Activated CD8-positive, alpha-beta T cell treated with anti-CD3 and anti-CD28 coated beads, Interleukin-2, amount 10 ng/mL, durations not matched to agents 7 days and 5 days (primary cell): ENCODE data around the gene MAGI1. TPM values are rescaled to one million over a fixed set of nuclear protein-coding genes. Genes with fewer than 3 reads are reported as not detected.
"Not testable (repeated sequence)": the region's sequence is repeated elsewhere in the genome, so short reads cannot be mapped to it uniquely, and the experiment has no call there.

Source experiments
- ATAC-seq: fragments of 150-1000 bp; cut with Tn5 transposase; one replicate; pipeline ENCODE4 v1.10.0; 2021; ENCODE audit warnings: moderate library complexity
- CTCF ChIA-PET: fragments of 350-600 bp; sonication (Branson Sonifier 250); formaldehyde crosslinking; loops from one replicate; lab custom pipeline; 2021; ENCODE audit warnings: antibody characterized with exemption; lab: Charles Lee
- POLR2A ChIA-PET: fragments of 350-600 bp; sonication (Branson Sonifier 250); formaldehyde crosslinking; loops from one replicate; lab custom pipeline; 2021; ENCODE audit warnings: antibody characterized with exemption; lab: Charles Lee
- DNase-seq: peaks from one replicate; pipeline ENCODE4 v3.0.0-alpha.2; 2020
- H3K27ac Mint-ChIP-seq: one replicate; pipeline ENCODE4 v1.8.0; 2021; ENCODE audit warnings: mild to moderate bottlenecking, mixed read lengths
- H3K27me3 Mint-ChIP-seq: one replicate; pipeline ENCODE4 v1.8.0; 2021; ENCODE audit warnings: low read depth, mixed read lengths
- H3K36me3 Mint-ChIP-seq: one replicate; pipeline ENCODE4 v1.8.0; 2021; ENCODE audit warnings: low read depth, mixed read lengths
- H3K4me1 Mint-ChIP-seq: one replicate; pipeline ENCODE4 v1.8.0; 2021; ENCODE audit warnings: low read depth, mixed read lengths
- H3K4me3 Mint-ChIP-seq: one replicate; pipeline ENCODE4 v1.8.0; 2021; ENCODE audit warnings: mild to moderate bottlenecking, mixed read lengths
- H3K9me3 Mint-ChIP-seq: one replicate; pipeline ENCODE4 v1.8.0; 2022; ENCODE audit warnings: mixed read lengths; ENCODE audit not compliant: insufficient read depth
- total RNA-seq, 2 experiments: library from RNA; stranded (reverse); gene quantifications; one replicate each; pipeline ENCODE4 v1.2.3, GENCODE V29; 2021

Gene MAGI1
- total RNA-seq, 2 experiments from 2014 or later = not detected

DNA sequence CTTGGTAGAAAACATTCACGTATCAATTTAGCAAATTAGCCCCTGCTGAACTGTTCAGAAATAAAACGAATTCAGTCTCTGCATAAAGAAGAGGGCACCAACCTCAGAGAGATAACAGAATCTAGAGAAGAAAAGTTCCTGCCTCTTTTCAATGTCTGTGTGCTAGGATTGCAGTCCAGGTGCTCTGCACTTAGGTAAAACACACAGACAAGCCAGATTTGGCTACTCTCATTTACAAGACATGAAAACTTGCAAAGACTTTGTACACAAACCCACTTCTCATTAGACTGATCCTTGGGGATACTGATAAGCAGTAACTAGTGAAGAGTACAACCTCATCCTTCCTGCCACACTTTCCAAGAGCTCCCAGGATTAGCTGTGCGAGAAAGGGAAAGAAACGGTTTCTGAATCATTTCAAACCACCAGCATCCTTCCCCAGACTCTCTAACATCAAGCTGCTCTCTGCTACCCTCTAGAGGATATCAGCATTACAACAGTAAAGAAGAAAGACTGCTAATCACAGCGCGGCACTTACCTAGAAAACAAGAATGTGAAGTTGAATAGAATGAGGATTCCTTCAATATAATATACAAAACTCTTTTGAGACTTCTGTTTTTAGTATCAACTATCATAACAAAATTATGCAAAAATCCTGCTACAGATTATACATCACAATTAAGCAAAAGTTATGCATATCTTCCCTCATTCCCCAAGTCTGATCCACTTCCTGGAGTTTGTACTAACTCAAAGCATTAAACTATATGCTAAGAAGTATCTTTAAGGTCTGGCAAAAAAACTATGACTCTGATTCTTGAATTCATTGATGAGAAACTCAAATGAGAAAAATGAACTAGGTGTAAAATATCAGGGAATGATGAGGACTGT is 306.4 kb downstream of the MAGI1 start:
- DNase-seq (peak; percentile 19), ATAC-seq (peak; percentile 60)
- CTCF ChIA-PET = interaction anchor here (1.0 to 1.4 kb wide), 6 partner anchors 9 to 1201 kb away, joined by 3 read pairs; no protein-coding TSS in a partner anchor
- no peaks in the 10 kb centered on the region for H3K4me1 Mint-ChIP-seq
- no peak overlapping the region for H3K4me3 Mint-ChIP-seq
- H3K27ac Mint-ChIP-seq = no peak overlapping the region
- no peaks in the 10 kb centered on the region for H3K27me3 Mint-ChIP-seq
- no peaks in the 10 kb centered on the region for H3K36me3 Mint-ChIP-seq
- POLR2A ChIA-PET = no interaction called here
- H3K9me3 Mint-ChIP-seq = no peaks in the 10 kb centered on the region

DNA sequence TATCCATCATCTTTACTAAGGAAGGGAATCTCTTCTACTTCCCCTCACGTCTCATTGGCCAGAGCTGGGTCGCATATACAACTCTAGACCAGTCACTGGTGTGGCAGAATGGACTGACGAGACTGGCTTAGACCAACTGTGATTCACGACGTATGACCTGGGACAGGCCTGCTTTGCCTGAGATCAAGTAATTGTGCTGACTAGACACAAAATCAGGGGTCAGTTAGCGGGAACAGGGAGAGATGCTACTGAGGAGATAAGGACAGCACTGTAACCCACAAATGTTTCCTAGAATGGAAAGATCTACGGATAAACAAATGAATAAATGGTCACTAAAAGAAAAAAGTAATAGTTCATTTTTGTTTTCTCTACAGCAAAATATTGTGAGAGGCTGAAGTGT is 308.3 kb downstream of the MAGI1 start:
- Mint-ChIP-seq H3K4me3 (no peak overlapping the region), H3K27me3 (no peaks in the 10 kb centered on the region), H3K9me3 (no peaks in the 10 kb centered on the region), H3K36me3 (no peaks in the 10 kb centered on the region), H3K4me1 (no peaks in the 10 kb centered on the region), H3K27ac (no peak overlapping the region)
- POLR2A ChIA-PET = no interaction called here
- DNase-seq = no peak
- ATAC-seq = no peak
- CTCF ChIA-PET = no interaction called here

DNA sequence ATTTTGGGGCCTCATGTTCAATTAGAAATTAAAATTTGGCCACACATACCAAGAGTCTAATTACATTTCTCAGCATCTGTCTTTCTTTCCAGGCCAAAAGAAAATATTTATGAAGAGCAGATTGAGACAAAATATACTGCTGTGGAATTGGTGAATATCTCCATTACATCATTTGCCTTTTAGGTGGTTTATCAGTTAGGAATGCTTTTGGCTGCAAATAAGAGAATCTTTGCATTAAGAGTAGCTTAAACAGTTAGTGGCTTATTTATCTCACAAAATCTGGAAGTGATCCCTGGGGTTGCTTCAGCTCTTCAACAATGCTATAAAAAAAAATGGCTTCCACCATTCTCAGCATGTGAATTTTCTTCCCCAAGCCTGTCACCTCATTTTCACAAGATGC is 308.7 kb downstream of the MAGI1 start:
- DNase-seq (no peak), ATAC-seq (no peak)
- no peaks in the 10 kb centered on the region for H3K9me3 Mint-ChIP-seq
- H3K27me3 Mint-ChIP-seq = no peaks in the 10 kb centered on the region
- H3K36me3 Mint-ChIP-seq = no peaks in the 10 kb centered on the region
- H3K27ac Mint-ChIP-seq = no peak overlapping the region
- POLR2A ChIA-PET = no interaction called here
- H3K4me1 Mint-ChIP-seq = no peaks in the 10 kb centered on the region
- CTCF ChIA-PET = no interaction called here
- H3K4me3 Mint-ChIP-seq = no peak overlapping the region

DNA sequence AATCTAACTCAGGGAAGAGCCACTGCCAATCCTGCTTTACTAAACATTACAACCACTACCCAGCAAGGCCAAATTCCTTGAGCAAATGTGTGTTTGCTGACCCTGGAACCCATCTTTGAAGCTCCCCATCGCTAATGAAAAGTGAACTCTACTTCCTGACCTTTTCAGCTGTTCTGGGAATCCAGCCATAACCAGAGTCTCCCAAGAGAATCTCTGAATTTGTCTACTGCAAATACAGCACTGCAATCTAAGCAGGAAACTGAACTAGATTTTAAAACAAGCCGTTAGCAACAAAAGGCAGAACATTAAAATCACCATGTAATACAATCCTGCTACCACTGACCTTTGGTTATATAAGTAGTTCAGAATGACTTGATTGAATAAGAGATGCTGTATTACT is 309.2 kb downstream of the MAGI1 start:
- DNase-seq (no peak), ATAC-seq (no peak)
- Mint-ChIP-seq H3K4me3 (no peak overlapping the region), H3K27ac (no peak overlapping the region), H3K9me3 (no peaks in the 10 kb centered on the region), H3K4me1 (no peaks in the 10 kb centered on the region), H3K36me3 (no peaks in the 10 kb centered on the region), H3K27me3 (no peaks in the 10 kb centered on the region)
- CTCF ChIA-PET = no interaction called here
- POLR2A ChIA-PET = no interaction called here

DNA sequence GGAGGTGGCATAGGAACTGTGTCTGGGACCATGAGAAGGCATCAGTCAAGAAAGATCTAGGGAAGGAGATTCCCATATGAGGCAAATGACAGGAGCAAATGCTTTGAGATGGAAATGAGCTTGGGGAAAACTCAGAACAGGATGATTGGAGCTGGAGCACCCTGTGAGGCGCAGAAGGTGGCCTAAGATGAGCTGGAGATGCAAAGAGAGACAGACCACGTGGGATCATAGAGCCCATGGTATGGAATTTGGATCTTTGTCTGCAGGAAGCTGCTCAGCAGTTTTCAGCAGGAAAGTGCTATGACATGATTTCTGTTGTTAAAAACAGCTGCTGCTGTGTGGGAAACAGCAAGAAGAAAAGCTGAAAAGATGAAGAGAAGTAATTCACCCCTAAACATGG is 310.6 kb downstream of the MAGI1 start:
- ChIA-PET POLR2A (no interaction called here), CTCF (interaction anchor here (0.6 kb wide), 1 partner anchor 316 kb away, joined by 3 read pairs; no protein-coding TSS in a partner anchor)

DNA sequence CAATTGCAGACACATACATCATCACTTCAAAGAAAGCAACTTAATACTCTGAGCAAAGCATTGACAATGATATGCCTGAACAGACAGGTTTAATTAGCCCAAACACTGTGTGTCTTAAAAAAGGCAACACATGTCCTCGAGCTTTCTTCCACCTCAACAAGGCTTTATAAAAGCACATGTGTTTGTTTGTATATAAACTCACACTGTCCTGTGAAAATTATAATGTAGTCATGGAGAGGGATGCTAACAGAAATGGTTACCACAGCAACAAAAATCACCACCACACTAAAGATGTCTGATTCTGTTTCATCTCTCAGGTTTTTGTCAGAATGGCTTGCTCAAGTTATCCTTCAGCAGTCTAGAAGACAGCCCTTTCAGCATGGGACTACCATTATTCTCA is 314.7 kb downstream of the MAGI1 start:
- no peak for DNase-seq
- H3K4me3 Mint-ChIP-seq = no peak overlapping the region
- CTCF ChIA-PET = no interaction called here
- H3K4me1 Mint-ChIP-seq = no peaks in the 10 kb centered on the region
- H3K36me3 Mint-ChIP-seq = no peaks in the 10 kb centered on the region
- H3K27me3 Mint-ChIP-seq = no peaks in the 10 kb centered on the region
- H3K27ac Mint-ChIP-seq = no peak overlapping the region
- ATAC-seq = no peak
- H3K9me3 Mint-ChIP-seq = no peaks in the 10 kb centered on the region
- POLR2A ChIA-PET = no interaction called here

More for the DNA sequence above, 310.6 kb downstream of the MAGI1 start:
- Mint-ChIP-seq H3K36me3 (no peaks in the 10 kb centered on the region), H3K4me3 (no peak overlapping the region), H3K9me3 (no peaks in the 10 kb centered on the region), H3K27ac (no peak overlapping the region), H3K27me3 (no peaks in the 10 kb centered on the region), H3K4me1 (no peaks in the 10 kb centered on the region)
- ATAC-seq (no peak), DNase-seq (no peak)

DNA sequence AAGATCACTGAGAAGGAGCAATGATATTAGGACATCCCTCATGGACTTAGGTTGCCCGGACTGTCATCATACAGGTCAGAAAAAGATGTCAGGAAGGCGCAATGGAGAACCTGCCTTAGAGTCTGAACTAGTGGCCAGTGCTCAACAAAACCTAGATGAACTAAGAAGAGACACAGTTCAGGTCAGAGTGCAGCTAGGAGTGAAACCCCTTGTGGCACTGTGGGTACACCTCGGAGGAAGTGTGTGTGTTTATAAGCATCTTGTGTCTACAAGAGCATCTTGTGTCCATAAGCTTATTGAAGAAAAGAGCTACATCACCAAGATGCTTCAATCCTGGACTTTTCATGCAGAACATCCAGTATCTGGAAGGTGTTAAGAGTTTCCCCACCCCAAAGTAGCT is 315.7 kb downstream of the MAGI1 start:
- ChIA-PET CTCF (interaction anchor here (0.8 to 1.0 kb wide), 2 partner anchors 9 to 27 kb away, joined by 3 read pairs; no protein-coding TSS in a partner anchor), POLR2A (interaction anchor here (0.6 kb wide), 1 partner anchor 1096 kb away, joined by 4 read pairs; no protein-coding TSS in a partner anchor)
- Mint-ChIP-seq H3K27me3 (no peaks in the 10 kb centered on the region), H3K36me3 (no peaks in the 10 kb centered on the region), H3K27ac (no peak overlapping the region), H3K9me3 (no peaks in the 10 kb centered on the region), H3K4me1 (no peaks in the 10 kb centered on the region), H3K4me3 (no peak overlapping the region)
- DNase-seq (no peak), ATAC-seq (no peak)

DNA sequence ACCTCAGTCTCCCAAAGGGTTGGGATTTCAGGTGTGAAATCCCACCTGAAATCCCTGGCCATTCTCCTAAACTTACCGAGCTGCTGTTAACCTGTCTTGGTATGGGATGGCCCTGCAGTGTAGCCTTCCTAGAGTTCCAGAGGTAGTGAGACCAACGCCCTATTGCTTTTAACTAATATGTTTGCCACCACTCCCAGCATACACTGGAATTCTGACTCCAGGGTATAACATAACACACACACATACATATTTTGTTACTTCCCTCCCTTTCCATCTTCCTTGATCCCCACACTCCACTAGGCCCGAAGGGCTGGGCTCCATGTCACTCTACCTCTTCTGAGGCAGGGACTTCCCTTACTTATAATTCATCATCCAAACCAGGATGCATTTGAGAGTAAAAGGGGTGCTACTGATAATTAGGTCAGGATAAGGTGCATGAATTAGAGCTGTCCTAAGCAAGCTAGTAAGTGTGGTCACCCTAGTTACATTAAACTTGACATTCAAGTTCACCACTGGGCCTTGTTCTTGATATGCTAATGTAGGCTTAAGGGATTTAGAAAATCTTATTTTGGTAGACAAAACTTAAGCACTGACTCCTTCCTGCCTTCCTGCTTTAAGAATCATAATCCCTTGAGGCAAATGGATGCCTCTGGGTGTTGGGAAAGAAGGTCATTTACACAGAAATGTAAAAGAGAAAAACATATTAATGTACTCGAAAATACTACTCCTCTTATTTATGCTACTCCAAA is 317.6 kb downstream of the MAGI1 start:
- no peak overlapping the region for H3K27ac Mint-ChIP-seq
- POLR2A ChIA-PET = no interaction called here
- CTCF ChIA-PET = no interaction called here
- ATAC-seq = no peak
- no peaks in the 10 kb centered on the region for H3K27me3 Mint-ChIP-seq
- no peaks in the 10 kb centered on the region for H3K36me3 Mint-ChIP-seq
- no peak for DNase-seq
- no peaks in the 10 kb centered on the region for H3K4me1 Mint-ChIP-seq
- H3K4me3 Mint-ChIP-seq = no peak overlapping the region
- H3K9me3 Mint-ChIP-seq = no peaks in the 10 kb centered on the region

DNA sequence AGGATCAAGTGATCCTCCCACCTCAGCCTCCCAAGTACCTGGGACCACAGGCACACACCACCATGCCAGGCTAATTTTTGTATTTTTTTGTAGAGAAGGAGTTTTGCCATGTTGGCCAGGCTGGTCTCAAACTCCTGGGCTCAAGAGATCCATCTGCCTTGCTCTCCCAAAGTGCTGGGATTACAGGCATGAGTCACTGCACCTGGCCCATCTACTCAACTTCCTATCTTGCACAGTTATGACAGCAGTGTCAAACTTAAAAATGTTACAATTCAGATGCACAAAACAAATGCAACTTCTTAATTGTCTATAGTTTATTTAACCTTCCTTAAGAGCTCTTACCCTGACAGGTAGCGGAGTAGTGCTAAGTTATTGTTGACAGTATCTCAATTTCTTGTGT is 319.1 kb downstream of the MAGI1 start:
- H3K9me3 Mint-ChIP-seq, H3K36me3 Mint-ChIP-seq, H3K27me3 Mint-ChIP-seq, DNase-seq, CTCF ChIA-PET, H3K4me3 Mint-ChIP-seq, ATAC-seq, H3K4me1 Mint-ChIP-seq, H3K27ac Mint-ChIP-seq, POLR2A ChIA-PET: not testable (repeated sequence)

DNA sequence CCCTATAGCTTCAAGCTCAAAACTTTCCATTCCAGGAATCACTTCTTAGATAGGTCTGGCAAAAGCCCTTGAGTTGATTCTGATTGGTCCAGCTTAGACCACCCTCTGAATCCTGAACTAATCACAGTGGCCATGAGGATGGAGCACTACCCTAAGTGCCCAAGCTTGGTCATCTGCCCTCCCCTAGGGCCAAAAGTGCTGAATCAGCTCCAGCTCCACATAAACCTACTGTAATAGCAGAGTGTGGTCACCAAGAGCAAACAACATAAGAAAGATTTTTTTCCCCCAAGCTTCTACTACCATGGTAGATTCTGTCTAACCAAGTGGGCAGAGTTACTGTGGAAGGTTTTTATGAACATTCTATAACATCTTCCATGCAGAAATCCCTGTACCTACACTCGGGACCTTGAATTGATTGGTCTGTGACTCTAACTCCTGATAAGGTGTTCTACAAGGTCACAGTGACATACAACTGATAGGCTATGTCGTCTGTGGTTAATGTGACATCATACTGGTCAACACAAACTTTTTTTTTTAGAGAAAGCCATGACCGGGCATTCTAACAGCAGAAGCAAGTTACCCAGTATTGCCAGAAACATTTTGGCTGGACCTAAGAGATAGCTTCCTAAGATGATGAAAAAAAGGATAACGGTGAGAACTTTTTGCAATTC is 320.9 kb downstream of the MAGI1 start:
- POLR2A ChIA-PET = no interaction called here
- Mint-ChIP-seq H3K4me3 (no peak overlapping the region), H3K36me3 (no peaks in the 10 kb centered on the region), H3K27ac (no peak overlapping the region), H3K9me3 (no peaks in the 10 kb centered on the region), H3K4me1 (no peaks in the 10 kb centered on the region), H3K27me3 (no peaks in the 10 kb centered on the region)
- DNase-seq (no peak), ATAC-seq (no peak)
- CTCF ChIA-PET = no interaction called here

DNA sequence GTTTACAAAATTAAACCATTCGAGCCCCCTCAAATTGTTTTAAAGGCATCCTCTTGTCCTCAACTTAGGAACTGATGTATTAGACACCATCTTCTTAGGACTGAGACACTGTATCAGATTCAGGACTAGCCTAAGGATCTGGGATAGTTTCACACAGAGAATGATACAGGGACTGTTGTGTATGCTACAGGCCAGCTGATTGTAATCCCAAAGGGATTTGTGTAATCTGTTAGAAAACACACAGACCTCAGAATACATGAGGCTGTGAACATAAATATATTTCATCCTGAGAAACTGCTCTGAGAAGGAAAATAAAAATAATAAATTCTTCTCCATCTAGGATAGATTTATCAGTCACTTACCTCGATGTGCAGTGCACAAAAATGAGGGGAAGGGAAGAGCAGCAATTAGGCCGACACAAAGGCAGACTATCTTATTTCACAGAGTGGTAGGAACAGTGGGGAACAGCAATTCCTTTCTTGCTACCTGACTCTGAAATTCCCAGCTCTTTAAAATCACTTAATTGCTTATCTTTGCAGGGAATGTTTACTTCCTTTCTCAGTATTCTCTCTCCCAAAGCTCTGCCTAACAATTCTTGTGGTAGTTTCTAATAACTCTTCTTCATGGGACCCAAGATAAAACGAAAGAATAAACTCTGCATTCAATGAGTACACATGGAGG is 322.5 kb downstream of the MAGI1 start:
- CTCF ChIA-PET = no interaction called here
- no peaks in the 10 kb centered on the region for H3K27me3 Mint-ChIP-seq
- H3K9me3 Mint-ChIP-seq = no peaks in the 10 kb centered on the region
- no peak overlapping the region for H3K27ac Mint-ChIP-seq
- no peaks in the 10 kb centered on the region for H3K4me1 Mint-ChIP-seq
- DNase-seq (no peak), ATAC-seq (no peak)
- H3K36me3 Mint-ChIP-seq = no peaks in the 10 kb centered on the region
- no peak overlapping the region for H3K4me3 Mint-ChIP-seq
- POLR2A ChIA-PET = no interaction called here
